ENCODE measurements around the gene UTS2R.

The UTS2R gene

DNA sequence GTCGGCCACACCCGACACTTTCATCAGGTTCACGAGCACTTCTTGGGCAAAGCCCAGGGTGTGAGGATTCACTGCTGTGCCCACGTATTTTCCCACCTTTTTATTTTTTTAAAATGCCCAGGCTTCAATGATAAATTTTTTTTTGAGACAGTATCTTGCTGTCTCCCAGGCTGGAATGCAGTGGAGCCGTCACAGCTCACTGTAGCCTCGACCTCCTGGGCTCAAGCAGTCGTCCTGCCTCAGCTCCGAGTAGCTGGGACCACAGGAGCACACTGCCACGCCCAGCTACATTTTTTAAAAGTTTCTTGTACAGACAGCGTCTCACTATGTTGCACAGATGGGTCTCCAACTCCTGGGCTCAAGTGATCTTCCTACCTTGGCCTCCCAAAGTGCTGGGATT is 17.8 kb downstream of the UTS2R start:
- DNase-seq (ENCODE audit: low read depth): no peak

DNA sequence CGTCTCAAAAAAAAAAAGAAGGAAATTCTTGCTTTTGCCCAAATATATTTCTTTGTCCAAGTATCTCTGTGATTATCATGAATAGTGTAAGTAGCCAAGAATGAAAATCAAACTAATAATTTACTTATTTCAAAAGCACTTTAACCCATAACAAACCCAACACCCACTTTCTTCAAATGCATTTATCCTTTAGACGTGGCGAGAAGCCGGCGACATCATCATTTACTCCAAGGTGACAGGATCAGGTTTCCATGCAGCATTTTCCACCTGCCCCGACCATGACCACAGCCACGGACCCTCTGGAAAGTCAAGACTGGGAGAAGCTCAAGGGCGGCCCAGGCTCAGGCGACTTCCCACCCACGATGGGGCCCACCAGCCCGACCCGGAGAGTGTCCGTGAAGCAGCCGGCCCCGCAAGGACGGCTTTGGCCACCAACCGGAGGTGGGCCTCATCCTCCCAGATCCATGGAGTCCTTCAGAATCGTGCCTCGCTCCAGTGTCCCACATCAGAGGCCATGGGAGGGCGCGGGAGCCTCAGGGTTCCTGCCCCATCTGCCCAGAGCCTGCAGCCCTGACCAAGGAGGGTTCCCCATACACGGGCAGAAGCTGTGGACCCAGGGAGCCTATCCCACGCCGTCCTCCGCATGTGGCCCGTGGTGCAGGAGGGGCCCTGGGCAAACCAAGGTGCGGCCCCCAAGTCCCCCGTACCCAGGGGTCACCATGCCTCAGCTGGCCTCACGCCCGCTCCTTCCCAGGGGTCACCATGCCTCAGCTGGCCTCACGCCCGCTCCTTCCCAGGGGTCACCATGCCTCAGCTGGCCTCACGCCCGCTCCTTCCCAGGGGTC is 18.7 kb downstream of the UTS2R start:
- no peak for DNase-seq (ENCODE audit: low read depth)

DNA sequence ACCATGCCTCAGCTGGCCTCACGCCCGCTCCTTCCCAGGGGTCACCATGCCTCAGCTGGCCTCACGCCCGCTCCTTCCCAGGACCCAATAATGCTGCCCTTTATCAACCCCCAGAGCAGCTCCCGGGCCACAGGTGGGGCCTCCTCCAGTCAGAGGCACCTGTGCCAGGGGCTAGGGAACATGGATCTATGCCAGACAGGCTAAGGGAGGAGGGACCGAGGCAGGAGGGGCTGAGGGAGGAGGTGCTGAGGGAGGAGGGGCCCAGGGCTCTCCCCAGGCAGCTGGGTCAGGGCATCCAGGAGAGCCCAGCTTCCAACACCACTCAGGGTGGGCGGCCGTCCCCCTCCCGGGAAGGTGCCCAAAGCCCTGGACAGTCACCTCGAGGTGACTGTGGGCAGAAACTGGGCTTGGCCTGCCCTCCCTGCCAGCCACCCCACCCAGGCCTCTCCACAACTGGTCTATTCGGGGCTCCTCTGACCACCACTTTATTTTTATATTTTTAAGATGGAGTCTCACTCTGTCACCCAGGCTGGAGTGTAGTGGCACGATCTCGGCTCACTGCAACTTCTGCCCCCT is 19.4 kb downstream of the UTS2R start:
- no peak for DNase-seq (ENCODE audit: low read depth)

DNA sequence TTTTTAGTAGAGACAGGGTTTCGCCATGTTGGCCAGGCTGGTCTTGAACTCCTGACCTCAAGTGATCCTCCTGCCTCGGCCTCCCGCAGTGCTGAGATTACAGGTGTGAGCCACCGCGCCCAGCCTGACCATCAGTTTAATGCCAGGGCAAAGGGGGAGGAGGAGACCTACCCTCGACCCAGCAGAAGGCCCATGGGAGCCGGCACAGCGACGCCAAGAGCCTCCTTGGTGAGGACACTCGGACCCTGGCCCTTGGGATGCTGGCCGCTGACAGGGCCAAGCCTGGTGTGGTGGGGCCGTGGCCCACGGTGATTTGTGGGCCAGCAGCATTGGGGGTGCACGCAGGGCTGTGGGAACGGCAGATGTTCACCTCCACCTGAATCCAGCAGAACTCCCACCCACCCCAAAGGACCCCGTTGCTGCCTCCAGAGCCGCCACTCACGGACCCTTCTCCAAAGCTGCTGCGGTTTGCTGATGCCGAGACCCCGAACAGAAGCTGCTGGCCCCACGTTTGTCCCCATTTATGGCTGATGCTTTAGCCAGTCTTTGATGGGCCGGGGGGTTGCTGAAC is 20.0 kb downstream of the UTS2R start:
- DNase-seq (ENCODE audit: low read depth): no peak

DNA sequence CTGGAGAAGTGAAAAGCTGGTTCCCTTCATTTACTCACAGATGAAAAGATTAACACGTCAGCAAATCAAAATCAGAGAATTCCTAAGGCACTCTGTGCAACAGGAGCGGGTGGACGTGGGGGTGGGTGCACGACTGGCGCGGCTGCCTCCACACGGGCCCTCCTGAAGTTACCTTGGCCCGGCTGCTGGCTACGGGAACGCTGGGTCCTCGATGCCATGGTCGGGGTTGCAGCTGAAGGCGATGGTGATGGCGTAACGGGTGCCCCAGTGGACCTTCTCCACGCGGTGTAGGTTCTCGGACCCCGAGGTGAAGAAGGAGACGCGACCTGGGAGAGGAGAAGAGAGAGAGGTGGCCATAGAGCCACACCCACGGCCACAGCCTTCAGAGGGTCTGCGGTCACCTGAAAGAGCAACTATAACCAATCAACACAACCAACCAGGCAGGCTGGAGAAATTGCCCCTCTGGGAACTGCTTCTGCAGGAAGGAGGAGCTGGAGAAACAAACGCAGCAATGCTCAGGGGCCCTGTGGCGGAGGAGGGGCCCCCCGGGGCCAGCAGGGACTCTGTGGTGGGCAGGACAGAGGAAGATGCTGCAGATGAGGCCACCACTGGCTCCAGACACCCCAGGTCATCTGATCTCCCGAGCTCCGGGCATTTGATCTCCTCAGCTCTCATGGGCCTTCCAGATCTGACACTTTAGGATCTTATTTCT is 20.8 kb downstream of the UTS2R start:
- DNase-seq (ENCODE audit: low read depth): no peak

DNA sequence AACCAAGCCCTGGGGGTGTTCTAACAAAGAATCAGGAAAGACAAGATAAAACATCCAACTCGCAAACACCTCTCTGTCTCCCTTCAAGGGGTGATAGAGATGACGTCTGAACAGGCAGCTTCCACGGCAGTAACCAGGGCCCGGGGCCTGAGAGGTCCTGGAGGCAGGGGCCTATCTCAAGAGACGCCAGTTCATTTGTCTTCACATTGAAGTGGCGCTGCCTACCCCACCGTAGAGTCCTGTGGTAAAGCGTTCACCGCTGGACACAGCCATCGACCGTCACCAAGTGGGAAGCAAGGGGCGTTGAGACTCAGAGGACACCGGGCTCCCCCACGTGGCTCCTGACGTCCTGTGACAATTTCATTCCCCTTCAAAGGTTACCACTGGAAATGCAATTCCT is 21.4 kb downstream of the UTS2R start:
- no peak for DNase-seq (ENCODE audit: low read depth)

DNA sequence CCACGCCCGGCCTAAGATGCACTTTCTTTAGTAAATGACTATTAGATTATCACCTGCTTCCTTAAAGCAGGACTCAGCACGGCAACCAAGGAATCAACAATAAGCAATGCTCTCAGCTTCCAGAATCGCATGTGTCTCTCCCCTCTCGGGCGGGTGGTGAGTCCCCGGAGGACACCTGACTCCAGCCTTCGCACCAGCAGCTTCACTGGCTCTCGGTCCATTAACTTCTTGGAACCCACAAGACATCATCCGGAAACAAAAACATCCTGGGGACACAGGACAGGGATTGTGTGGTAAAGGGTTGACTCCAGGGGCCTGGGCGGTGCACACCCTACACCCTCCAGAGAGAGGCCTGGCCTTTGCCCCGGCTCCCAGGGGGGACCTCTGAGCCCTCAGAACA is 22.7 kb downstream of the UTS2R start:
- DNase-seq (ENCODE audit: low read depth): no peak

DNA sequence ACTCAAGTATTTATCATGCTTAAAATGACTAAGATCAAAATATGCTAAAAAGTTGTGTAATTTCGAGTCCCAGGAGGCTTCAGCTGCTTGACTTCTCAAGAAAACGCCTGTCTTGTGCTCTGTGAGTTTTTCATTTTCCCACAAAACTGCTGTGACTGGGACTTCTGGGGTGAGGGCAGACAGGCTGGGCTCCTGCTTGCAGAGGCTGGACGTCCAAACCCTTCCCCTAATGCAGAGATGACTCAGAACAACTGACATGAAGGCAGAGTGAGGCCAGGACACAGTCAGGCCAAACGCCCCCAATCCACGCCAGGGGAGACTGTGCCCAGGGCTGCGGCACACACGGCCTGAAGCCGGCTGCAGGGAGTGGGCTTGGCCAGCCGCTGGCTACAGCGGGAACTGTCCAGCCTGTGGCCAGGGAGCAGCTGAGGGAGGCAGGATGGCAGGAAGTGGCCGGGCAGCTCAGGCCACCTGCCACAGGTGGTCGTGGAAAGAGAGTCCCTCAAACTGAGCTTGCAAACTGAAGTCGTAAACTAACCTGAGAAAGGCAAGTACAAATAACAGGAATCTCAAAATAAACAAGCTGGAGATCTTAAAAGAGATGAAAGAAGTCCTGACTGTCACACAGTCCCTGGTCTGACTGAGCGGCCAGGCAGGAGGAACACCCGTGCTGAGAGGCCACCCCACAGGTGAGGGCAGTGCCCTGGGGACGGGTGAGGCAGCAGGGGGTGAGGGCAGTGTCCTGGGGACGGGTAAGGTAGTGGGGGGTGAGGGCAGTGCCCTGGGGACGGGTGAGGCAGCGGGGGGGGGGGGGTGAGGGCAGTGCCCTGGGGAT is 25.3 kb downstream of the UTS2R start:
- DNase-seq (ENCODE audit: low read depth): no peak

DNA sequence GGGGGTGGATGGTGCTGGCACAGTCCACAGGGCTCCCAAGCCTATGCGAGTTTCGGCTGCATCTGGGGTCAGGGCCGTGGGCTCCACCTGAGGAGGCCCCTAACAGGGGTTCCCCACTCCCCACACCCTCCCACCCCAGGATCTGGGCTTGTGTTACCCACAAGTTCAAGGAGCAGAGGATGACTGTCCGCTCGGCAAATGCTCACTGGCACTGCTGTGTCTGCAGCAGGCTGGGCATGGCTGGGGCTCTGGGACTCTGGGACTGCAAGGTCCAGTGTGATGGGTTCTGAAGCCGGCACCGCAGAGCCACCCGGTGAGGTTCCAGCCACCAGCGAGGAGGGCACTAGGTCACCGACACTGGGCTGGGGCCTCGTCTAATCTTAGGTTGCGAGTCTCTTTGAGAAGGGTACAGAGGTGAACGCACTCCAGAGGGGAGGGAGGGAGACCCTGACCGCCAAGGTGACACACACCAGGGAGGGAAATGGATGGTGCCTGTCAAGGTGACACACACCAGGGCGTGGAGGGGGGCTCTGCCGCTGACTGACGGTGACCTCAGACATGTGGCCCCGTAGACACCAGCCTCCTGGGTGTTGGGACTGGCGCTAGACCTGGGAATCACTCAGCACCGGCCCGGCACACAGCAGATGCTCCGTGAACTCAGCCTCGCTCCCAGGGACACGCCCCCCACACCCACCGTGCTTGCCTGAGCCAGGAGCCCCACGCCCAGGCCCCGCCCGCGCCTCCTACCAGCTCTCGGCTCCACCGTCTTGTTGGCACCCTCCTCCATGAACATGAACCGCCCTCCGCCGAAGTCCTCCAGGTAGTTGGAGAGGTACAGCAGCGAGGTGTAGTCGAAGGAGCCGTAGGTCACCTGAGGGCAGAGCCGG is 26.1 kb downstream of the UTS2R start:
- no peak for DNase-seq (ENCODE audit: low read depth)

DNA sequence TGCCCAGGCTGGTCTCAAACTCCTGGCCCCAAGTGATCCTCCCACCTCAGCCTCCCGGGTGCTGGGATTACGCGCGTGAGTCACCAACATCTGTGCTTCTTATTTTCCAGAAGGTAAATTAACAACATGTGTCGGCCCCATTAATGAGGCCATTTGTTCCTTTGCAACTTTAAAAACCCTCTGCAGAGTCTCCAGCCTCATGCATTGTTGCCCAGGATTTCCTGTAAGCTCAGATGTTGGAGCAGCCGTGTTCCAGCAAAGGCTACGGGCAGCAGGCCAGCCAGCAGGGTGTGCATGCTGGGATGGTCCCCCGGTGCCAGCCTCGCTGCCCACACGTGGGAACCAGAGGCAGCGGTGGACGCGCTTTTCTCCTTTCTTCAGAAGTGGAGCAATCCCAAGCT is 27.5 kb downstream of the UTS2R start:
- DNase-seq (ENCODE audit: low read depth): no peak

DNA sequence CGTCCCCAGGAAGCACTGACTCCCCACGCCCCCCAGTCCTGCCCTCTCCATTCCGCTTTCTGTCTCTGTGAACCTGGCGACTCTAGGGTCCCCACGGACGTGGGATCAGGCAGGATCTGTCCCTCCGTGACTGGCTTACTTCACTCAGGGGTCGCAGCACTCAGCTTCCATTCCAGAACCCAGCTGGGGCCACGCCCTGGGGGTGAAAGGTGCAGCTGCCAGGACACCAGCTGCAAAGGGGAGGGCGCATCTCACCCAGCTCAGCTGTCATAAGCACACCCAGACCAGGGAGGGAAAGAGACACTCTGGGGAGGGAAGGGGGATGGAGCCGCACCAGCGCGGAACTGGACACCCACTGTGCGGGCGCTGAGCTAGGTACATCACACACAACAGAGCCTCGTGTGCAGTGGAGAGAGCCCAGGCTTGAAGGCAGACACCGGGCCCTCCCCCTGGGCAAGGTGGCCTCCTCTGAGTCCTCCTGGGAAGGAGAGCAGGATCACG is 28.1 kb downstream of the UTS2R start:
- DNase-seq (ENCODE audit: low read depth): no peak

DNA sequence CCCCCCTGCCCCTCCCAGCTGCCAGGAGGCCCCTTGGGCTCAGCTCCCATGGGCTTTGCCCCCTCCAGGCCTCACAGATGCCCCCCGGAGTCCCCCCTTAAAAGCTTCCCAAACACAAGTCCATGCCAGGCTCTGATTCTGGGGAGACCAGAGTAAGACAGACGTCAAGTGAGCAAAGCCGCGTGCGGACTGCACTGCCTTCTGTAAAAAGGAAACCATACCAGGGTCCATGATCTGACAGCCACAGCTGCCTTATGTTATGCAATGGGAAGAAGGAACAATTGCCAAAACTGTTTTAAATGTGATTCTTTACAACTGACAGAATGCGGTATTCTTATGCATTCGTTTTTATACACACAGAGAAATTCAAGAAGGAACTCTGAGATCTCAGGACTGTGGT is 28.6 kb downstream of the UTS2R start:
- no peak for DNase-seq (ENCODE audit: low read depth)

DNA sequence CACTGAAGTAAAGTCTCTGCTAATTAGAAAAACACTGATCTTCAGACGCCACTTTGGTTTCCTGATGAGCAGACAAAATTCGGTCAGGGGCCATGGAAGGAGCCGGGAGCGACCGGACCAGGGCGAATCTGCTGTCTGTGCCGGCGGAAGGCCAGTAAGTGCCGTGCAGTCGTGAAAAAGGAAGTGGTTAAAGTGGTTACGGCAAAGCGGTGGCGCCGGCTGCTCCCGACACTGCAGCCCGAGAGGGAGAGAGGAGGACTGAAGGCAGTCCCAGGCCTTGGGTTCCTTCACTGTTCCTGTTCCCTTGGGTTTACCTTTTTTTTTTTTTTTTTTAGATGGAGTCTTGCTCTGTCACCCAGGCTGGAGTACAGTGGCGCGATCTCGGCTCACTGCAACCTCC is 29.3 kb downstream of the UTS2R start:
- peak; percentile 47 for DNase-seq (ENCODE audit: low read depth)

DNA sequence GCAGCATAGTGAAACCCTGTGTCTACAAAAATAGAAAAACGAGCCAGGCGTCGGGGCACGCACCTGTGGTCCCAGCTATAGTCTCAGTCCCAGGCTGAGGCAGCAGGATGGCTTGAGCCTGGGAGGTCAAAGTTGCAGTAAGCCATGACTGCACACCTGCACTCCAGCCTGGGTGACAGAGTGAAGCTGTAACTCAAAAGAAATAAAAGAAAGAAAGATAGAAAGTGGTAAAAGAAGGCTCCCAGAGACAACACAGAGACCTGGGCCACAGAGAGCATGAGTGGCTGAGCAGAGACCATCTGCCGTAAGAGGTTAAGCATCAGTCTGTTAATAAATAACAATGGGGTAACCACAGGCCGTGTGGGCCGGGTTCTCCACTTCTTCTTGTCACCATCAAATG is 31.3 kb downstream of the UTS2R start:
- DNase-seq (ENCODE audit: low read depth): no peak

DNA sequence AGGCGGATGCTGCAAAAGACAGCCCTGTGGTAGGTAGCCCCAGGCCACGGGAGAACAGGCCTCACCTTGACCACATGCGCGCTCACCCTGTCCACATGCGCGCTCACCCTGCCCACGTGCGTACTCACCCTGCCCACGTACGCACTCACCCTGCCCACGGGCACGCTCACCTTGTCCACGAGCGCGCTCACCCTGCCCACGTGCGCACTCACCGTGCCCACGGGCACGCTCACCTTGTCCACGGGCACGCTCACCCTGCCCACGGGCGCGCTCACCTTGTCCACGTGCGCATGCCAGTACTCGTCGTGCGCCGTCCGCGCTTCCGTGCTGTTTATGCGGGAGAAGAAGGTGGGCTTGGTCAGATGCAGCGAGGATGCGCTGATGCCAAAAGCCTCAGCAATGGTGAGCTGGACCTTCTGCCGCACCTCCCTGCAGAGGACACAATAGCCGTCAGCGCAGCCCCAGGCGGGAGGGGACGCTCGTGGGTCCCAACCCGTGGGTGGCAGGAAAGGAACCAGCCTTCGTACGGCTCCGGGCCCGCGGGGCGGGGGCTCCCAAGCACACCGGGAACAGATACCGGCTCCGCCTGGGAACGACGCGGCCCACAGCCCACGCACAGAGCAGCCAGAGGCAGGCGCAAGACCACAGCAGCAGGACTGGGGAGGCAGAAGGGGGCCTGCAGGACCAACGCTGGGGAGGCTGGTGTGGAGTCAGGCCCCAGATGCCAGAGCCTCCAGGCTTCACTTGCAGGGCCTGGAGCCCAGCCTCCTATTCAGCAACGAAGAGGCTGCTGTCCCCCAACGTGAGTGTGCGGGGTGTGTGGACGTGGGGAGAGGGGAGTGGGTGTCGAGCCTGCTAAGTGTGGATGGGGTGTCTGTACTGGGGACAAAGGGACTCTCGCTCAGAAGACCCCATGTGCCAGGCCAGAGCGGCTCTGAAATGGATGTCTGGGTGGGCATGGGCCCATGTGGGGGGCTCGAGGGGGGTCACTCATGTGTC is 32.4 kb downstream of the UTS2R start:
- DNase-seq (ENCODE audit: low read depth): no peak

DNA sequence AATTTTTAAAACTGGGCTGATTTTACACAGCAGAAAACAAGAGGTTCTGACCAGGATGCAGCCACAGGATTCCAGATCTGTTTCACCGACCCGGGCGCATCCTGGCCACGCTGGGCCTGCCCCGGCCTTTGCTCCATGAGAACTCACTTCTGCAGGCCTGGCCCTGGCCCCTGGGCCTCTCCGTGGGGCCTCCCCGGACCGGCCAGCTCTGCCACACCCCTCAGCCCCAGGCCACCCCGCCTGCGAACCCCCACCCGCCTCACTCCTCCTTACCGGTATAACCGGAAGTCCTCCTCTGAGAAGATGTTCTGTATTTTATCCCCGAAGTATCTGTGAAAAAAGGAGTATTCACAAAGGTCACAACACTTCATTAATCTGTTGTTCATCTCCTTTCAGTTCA is 33.5 kb downstream of the UTS2R start:
- no peak for DNase-seq (ENCODE audit: low read depth)

DNA sequence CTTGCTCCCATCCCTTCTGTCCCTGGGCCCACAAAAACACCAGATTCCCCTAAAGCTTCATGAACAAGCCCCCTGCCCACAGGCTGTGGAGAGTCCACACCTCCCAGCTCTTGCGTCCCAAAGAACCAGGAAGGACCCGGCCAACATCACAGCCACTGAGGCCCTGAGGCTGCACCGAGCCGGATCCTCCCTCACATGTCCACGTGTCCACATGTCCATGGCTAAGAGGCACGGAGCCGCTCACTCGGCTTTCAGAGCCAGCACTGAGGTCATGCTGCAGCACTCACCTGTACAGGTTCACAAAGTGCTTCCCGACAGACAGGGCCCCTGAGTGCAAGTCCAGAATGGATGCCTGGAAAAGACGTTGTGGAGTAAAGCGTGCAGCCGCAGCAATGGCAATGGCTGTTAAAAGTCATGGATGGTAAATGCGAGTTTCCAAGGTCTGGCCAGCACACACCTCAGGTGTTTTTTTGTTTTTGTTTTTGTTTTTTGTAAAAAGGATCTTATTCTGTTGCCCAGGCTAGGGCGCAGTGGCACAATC is 34.6 kb downstream of the UTS2R start:
- DNase-seq (ENCODE audit: low read depth): no peak

DNA sequence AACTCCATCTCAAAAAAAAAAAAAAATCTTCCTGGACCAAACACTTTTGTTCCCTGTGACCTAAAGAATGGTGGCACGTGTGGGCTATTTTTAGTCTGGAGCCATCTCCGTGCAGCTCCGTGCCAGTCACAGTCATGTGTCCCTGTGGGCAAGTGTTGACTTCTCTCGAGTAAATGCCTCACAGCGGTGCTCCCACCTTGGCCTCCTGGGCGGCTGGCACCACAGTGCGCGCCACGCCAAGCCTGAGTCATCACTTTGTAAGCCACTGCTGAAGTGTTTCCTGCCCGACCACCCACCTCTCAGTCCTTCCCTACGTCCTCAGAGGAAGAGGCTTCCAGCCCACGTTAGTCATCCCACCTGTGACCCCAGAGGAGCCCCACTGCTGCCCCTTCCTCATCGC is 35.7 kb downstream of the UTS2R start:
- no peak for DNase-seq (ENCODE audit: low read depth)

DNA sequence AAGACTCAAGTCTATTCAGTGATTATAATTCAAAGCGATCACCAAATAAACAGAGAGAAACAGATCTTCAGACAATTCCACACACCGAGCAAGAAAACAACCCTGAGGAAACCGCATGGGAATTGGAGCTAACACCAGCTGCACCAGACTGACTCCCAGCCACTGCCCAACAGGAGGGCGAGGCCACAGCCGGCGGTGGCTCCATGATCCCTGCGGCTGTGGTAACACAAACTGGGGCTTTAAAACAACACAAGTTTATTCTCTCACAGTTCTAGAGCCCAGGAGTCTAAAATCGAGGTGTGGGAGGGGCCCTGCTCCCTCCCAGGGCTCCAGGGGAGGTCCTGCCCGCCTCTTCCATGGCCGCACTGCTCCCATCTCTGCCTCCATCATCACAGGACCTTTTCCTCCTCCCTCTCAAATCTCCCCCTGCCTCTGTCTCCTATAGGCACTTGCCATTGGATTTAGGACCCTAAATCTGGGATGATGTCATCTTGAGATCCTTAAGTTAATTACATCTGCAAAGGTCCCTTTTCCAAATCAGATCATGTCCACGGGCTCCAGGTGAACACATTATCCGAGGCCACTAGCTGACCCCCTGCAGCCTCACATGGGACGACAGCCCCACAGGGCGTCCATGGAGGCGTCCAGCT is 36.8 kb downstream of the UTS2R start:
- DNase-seq (ENCODE audit: low read depth): no peak

All from activated T-cell treated with anti-CD3 and anti-CD28 coated beads for 48 hours (primary cell).